HG03039 (cell line): ENCODE data around the gene SWSAP1.
A peak's percentile ranks its signal among the peaks of the same experiment; 100 is the strongest.
"Not testable (repeated sequence)": the region's sequence is repeated elsewhere in the genome, so short reads cannot be mapped to it uniquely, and the experiment has no call there.

Experiments
- ATAC-seq: cut with Tn5 transposase; IDR thresholded peaks from one replicate; pipeline ENCODE4 v1.9.1; 2021; ENCODE audit warnings: mild to moderate bottlenecking, moderate library complexity; ENCODE audit not compliant: unreplicated experiment

The SWSAP1 gene

DNA sequence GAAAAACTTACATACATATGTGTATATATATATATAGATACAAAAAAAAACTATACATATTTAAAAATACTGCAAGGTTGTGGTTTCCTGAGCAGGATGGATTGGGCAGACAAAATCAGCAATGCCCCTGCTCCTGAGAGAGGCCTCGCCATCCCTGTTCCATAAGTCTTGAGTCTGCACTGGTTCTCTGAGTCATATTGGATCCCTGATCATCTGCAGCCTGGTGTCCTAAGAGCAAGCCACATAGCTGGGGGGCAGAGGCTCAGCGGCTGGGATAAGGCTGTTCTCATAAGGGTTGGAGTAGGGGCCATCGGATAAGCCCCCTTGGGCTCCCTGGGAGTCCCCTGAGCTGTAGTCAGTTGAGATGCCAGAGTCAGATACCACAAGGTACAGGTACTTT is 3.3 kb downstream of the SWSAP1 start:
- no peak for ATAC-seq

DNA sequence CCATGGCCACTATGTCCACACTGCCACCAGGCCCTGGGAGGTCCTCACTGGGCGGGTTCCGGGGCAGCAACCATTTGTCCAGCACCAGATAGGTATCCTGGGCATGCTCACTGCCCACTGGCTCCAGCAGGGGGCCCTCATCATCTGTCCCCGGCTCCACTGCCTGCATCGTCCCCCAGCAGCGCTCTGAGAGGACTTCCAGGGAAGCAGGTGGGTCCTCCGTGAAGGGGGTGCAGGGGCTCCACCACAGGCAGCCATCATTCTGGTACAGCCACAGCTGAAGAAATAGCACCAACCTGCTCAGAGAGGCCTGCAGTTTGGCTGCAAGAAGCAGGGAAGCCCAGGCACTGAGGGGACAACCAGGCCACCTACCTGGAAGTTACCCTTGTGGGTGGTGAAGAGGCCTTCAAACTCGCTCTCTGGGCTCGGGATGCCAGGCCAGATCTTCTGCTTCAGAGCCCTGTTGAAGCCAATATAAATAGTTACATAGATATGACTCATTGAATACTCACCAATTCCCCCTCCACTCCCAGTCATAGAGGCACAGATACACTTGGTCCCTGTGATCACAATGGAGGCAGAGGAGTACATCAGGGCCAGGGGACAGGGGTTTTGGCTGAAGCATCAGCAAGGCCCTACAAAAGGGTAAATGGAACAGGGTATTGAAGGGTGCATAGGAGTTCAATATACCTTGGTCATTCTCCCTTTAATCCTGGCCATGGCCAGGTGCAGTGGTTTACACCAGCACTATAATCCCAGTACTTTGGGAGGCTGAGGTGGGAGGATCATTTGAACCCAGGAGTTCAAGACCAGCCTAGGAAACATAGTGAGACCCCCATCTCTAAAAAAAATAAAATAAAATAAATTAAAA is 4.1 kb downstream of the SWSAP1 start:
- ATAC-seq: no peak

DNA sequence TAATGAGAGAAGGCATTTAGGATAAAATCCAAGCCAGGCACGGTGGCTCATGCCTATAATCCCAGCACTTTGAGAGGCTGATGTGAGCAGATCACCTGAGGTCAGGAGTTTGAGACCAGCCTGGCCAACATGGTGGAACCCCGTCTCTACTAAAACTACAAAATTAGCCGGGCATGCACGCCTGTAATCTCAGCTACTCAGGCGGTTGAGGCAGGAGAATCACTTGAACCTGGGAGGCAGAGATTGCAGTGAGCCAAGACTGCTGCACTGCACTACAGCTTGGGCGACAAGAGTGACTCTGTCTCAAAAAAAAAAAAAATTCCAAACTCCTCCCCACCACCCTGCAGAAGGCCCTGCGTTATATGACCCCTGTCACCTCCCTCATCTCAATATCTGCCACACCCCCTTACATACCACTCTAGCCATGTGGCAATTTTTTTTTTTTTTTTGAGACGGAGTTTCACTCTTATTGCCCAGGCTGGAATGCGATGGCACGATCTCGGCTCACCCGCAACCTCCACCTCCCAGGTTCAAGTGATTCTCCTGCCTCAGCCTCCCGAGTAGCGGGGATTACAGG is 4.9 kb downstream of the SWSAP1 start:
- not testable (repeated sequence) for ATAC-seq

- no peak for ATAC-seq
Measured at GRCh38 chr19:11379857-11380350, 5.4 kb downstream of the SWSAP1 start.

GRCh38 chr19:11380653-11381537 is 6.4 kb downstream of the SWSAP1 start:
- peak; percentile 62 for ATAC-seq

GRCh38 chr19:11382898-11383705 is 8.6 kb downstream of the SWSAP1 start:
- ATAC-seq: no peak

DNA sequence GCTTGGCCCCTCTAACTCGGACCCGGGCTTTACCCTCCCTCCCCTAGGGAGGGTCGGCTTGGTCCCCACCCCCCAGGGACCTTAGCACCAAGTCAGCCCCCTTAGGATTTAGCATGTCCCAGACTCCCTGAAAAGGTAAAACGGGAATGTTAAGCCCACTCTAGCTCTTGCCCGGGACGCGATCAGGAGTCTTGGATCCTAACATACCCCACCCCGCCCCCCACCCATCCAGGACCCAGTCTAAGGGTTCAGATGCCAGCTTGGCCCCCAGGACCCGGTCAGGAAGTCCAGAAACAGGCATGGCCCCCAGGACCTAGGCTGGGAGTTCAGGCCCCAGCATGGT is 9.2 kb downstream of the SWSAP1 start:
- ATAC-seq: no peak

GRCh38 chr19:11384778-11385129 is 10.3 kb downstream of the SWSAP1 start:
- no peak for ATAC-seq

DNA sequence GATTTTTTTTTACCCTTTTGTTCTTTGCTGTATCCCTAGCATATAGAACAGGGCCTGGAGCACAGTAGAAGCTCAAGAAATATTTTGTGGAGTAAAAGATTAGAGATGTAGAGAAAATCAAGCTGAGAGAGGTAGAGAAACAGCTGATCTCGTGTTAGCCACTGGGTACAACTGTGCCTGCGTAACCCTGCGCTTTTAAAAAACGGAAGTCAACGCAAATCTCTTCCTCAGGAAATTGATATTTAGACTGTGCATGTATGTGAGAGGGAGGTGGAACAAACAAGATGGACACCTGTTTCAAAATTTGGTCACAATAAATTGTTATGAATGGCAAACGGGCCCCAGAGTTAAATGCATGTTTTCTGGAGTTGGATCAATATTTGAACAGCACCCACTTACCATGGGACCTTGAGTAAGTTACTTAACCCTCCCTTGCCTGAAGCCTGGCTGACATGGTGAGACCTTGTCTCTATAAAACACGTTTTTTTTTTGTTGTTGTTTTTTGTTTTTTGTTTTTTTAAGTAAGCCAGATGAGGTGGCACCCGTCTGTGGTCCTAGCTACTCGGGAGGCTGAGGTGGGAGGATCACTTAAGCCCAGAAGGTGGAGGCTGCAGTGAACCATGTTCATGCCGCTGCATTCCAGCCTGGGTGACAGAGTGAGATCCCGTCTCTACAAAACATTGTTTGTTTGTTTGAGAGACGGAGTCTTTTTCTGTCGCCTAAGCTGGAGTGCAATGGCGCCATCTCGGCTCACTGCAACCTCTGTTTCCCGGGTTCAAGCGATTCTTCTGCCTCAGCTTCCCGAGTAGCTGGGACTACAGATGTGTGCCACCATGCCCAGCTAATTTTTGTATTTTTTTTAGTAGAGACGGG is 12.9 kb downstream of the SWSAP1 start:
- ATAC-seq: no peak

DNA sequence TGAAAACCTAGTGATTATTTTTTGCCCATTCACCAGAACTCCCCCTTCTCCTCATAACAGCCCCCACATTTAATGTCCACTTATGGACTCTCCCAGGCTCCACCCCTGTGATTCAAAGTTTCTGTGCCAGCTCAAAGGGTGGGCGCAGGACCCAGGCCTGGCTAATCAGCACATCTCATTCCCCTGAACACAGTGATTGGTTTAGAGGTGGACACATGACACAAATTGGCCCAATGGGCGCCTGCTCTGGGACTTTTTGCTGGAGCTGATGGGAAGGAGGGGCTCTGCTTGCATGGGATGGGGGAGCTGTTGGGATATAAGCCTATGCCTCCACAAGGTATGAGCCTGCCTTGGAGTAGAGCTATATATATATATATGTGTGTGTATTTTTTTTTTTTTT is 15.9 kb downstream of the SWSAP1 start:
- ATAC-seq: no peak

DNA sequence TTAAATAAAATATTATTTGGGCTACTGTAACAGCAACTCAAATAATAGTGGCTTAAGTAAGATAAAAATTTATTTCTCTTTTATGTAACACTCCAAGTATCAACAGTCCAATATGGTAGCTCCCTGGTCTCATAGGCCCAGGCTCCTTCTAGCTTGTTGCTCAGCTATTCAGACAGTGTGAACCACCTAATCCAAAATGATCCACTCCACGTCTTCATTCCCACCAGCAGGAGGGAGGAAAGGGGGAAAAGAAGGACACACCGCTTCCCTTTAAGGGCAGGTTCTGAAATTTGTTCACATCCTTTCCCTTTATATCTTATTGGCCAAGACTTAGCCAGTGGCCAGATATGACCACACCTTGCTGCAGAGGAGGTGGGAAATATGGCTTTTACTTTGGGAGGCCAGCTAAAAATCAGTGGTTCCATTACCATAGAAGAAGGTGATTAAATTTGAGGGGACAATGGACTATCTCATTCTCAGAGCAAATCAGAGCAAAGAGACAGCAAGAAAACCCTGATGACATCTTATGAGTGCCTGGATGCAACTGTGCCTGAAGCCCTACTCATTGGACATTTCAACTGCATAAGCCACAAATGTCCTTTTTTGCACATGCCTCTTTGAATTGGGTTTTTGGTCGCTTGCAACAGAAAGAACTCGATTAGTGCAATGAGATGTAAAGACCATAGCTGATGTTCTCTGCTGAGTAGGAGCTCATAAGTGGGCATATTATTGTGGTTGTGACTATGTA is 16.6 kb downstream of the SWSAP1 start:
- ATAC-seq: no peak

GRCh38 chr19:11397089-11397610 is 22.7 kb downstream of the SWSAP1 start:
- ATAC-seq: no peak

DNA sequence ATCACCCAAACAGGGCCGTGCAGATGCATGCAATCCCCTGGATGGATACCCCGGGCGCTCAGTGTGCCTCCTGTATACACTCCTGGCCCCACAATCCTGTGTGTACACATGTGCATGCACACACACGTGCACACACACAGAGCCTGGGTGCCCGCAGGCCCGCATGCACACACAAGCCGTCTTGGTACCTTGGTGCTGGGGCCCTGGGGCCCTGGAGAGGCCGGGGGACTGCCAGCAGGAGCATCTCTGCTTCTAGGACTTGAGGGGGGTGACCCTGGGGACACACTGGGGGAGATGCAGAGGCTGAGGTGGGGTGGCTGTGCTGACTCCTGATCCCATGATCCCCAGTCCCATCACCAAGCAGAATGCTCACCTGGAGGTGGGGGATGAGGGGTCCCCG is 25.2 kb downstream of the SWSAP1 start:
- no peak for ATAC-seq

- no peak for ATAC-seq
Measured at GRCh38 chr19:11400798-11401197, 26.3 kb downstream of the SWSAP1 start.

GRCh38 chr19:11401808-11402543 is 27.5 kb downstream of the SWSAP1 start:
- ATAC-seq: no peak

DNA sequence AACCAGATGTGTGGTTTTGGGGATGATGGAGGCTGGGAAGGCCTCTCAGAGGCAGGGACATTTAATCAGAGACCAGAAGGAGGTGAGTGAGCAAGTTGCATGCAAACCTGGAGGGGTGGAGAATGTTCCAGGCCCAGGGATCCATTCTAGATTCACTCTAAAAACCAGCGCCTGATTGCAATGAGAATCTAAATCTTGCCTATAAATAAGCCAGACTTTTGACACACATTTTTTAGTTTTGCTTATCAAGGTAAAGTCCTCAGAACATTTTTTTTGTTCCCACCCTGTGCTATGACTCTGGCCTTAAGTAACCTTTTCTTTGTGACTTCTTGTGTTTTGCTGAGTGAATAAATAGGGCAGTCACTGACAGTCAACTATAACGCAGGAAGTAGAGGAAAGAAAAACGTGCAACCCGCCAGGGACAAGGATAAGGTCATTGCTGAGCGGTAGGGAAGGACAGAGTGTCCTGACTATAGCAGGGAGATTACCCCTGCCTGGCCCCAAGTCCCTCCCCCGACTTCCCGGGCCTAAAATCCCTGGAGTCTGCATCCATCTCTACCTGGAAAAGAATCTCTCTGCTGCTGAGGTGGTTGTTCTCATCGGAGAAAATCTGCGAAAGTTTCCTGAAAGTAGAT is 30.2 kb downstream of the SWSAP1 start:
- ATAC-seq: no peak

DNA sequence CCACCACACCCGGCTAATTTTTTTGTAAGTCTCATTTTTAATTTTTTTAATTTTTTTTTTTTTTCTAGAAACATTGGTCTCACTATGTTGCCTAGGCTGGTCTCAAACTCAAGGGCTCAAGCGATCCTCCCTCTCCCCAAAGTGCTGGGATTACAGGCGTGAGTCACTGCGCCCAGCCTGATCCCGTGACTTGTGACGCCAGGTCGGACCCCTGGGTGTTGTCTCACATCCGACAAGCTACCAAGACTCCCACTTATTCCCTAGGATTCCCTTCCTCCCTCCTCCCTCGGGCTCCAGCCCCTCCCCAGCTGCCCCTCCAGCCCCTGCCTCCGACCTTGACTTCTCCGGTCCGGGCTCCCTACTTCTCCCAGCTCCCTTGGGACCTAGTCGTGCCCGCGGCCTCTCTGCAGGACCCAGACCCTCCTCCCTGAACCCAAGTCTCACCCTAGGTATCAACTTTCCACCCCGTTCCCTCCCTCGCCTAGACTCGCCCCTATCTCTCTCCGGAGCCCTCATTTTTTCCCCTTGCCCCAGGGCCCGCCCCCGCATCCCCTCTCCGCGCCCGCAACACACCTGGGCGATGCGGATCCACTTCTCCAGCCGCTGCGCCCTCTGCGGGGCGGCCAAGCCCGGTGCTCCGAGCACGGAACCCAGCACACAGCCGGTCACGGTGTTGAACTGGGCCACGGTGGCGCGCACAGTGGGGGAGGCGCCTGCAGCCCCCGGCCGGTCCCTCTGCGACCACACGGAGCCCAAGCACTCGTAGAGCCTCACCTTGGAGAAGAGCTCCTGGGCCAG is 31.6 kb downstream of the SWSAP1 start:
- no peak for ATAC-seq
